CD4-positive, alpha-beta T cell treated with Interleukin-6 for 4 hours (primary cell): Measurements from ENCODE around the gene JMJD1C.
"Not testable (repeated sequence)": the region's sequence is repeated elsewhere in the genome, so short reads cannot be mapped to it uniquely, and the experiment has no call there.

Source experiments
- DNase-seq: peaks from one replicate; pipeline ENCODE4 v3.0.0-alpha.2; 2020; ENCODE audit warnings: mixed read lengths

JMJD1C gene

DNA sequence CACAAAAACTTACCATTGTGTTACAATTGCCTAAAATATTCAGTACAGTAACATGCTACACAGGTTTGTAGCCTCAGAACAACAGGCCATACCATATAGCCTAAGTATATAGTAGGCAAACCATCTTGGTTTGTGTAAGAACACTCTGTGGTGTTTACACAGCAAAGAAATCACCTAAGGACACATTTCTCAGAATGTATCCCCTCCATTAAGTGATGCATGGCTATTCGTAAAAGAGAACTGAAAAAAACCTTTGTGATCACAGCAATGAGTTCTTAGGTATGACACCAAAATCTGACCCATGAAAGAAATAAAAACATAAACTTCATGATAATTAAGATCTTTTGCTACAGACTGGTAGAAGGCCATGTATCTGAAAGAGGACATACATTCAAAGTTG is 121.5 kb downstream of the JMJD1C start:
- no peak for DNase-seq

DNA sequence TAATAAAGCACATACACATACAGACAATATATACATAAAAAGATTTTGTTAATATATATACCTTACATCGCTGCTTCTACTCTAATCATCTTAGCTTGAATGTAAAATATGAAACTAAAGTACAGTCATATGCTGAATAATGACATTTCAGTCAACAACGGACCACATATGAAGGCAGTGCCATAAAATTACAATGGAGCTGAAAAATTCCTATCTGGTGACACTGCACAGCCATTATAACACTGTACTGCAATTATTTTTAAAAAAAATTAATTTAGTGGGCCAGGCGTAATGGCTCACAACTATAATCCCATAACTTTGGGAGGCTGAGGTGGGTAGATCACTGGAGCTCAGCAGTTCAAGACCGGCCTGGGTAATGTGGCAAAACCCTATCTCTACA is 122.3 kb downstream of the JMJD1C start:
- no peak for DNase-seq

DNA sequence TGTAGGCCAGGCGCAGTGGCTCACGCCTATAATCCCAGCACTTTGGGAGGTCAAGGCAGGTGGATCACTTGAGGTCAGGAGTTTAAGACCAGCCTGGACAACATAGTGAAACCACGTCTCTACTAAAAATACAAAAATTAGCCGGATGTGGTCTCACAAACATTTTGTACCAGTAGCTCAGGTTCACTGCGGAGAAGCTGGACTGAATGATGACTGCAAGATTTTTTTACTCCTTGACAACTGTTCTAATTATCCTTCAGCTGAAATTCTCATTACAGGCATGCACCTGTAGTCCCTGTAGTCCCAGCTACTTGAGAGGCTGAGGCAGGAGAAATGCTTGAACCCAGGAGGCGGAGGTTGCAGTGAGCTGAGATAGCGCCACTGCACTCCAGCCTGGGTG is 126.1 kb downstream of the JMJD1C start:
- not testable (repeated sequence) for DNase-seq

DNA sequence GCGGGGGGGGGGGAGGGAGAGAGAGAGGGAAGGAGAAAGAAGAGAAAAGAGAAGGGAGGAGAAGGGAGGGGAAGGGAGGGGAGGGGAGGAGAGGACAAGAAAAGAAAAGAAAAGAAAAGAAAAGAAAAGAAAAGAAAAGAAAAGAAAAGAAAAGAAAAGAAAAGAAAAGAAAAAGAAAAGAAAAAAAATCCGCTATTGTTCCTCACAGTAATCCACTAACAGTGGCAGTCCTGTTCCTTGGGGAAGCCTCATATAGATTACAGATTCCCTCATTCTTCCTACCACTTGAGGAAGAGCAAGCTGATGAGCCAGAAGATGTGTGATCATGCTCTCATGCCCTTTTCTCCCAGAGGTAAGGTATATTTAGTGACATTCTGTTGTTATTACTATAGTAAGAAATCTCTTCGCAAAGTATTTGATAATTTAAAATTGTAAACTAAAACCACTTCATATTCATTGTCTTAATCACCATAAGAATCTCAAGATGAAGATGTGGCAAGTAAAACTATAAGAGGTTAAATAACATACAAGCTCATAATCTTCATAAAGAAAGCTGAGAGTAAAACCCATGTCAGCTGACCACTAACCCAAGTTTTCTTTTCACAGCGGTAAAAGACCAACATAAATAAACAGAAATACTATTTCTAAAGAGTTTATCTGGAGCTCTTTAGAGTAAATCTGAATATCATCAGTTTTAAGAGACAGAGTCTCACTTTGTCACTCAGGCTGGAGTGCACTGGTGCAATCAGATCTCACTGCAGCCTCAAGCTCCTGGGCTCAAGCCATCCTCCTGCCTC is 128.1 kb downstream of the JMJD1C start:
- no peak for DNase-seq

DNA sequence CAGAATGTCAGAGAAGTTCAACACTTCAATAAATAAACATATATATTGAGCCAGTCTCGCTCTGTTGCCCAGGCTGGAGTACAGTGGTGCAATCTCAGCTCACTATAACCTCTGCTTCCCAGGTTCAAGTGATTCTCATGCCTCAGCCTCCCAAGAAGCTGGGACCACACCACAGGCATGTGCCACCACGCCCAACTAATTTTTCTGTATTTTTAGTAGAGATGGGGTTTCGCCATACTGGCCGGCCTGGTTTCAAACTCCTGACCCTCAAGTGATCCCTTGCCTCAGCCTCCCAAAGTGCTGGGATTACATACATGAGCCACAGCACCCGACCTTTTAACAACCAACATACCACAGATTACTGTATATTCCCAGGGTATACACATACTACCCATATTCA is 134.2 kb downstream of the JMJD1C start:
- DNase-seq, result no peak

DNA sequence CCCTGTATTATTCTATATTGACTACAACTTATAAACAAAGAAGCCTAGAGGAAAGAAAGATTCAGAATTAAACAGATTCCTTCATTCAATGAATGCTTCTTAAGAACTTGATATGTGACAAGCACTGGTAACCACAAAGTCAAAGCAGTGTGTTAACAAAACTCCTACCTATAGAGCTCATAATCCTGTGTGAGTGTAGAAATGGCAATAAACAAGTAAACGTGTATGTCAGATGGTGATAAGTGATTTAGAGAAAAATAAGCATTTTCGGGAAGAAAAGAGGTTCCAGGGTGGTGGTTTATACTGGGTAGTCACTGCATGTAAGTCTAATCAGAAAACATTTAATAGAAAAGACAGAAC is 141.3 kb downstream of the JMJD1C start:
- no peak for DNase-seq

DNA sequence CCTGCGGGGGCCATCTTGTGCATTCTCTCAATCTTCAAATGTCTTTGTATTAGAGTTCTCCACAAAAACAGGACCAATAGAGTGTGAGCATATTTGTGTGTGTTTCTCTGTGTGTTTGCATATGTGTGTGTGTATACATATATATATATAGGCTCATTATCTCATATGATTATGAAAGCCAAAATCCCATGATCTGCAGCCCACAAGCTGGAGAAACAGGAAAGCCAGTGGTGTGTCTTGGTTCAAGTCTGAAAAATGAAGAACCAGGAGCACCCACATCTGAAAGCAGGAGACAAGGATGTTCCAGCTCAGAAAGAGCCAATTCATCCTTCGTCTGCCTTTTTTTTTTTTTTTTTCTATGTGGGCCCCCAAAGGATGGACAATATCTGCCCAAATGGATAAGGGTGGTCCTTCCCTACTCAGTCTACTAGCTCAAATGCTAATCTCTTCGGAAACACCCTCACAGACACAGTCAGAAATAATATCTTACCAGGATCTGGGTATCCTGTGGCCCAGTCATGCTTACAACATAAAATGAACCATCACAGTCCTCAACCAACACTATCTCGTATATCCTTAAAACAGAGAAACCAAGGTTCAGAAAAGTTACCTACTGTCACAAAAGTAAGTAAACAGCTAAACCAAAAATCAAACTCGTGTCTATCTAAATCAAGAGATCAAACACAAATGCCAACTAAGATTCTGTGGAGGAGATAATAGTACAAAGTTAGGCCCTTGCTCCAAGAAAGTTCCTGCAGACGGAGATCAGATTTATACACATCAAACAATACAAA is 141.9 kb downstream of the JMJD1C start:
- no peak for DNase-seq

DNA sequence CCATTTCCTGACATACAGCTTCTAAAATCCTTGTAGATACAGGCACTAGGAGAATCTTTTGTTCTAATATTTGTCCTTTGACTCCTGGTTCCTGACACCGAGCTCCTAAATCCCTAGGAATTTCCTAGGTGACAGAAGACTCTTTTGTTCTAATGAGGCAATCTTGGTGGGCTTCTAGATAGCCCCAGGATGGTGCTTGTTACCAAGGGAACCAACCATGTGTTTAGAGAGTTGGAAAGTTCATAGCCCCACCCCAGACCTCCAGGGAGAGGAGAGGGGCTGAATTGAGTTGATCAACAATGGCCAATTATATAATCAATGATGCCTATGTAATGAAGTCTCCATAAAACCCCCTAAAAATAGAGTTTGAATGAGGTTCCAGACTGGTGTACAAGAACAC is 145.1 kb downstream of the JMJD1C start:
- no peak for DNase-seq

DNA sequence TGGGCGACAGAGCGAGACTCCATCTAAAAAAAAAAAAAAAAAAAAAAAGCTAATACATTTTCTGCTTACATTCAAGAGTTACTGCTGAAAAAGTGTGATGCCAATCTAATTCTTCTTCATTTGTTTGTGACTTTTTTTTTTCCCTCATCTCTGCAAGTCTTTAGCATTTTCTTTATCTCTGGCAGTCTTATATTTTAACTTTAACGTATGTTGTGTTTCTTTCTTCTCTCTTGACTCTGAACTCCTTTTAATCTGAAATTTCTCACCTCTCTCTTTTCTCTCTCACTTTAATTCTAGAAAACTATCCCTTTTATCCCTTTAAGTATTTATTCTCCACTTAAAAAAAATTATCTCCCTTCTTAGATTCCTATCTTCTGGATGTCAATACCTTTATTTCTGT is 146.5 kb downstream of the JMJD1C start:
- DNase-seq, result no peak

DNA sequence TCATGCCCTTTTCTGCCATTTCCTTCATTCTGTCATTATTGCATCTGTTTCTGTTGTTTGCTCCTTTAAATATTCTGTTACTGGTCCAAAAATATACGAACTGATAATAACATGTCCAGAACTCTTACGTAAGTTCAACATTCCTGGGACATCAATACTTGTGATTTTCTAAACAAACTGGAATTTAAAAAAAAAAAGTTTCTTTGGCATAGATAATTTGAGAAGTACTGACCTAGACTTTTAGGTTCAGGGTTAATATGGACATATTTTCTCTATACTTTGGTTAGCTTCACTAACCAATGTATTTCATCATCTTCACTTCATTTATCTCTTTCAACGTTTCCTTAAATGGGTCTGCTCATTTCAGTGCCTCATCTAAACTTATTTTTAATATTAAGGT is 147.3 kb downstream of the JMJD1C start:
- DNase-seq, result no peak

DNA sequence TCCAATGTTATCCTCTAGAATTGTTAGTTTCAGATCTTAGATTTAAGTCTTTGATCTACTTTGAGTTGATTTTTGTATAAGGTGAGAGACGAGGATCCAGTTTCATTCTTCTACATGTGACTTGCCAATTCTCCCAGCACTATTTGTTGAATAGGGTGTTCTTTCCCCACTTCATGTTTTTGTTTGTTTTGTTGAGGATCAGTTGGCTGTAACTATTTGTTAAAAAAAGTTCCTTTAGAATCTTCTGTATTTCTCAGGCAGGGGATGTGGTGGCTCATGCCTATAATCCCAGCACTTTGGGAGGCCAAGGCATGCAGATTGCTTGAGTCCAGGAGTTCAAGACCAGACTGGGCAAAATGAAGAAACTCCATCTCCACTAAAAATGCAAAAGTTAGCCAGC is 151.8 kb downstream of the JMJD1C start:
- no peak for DNase-seq

DNA sequence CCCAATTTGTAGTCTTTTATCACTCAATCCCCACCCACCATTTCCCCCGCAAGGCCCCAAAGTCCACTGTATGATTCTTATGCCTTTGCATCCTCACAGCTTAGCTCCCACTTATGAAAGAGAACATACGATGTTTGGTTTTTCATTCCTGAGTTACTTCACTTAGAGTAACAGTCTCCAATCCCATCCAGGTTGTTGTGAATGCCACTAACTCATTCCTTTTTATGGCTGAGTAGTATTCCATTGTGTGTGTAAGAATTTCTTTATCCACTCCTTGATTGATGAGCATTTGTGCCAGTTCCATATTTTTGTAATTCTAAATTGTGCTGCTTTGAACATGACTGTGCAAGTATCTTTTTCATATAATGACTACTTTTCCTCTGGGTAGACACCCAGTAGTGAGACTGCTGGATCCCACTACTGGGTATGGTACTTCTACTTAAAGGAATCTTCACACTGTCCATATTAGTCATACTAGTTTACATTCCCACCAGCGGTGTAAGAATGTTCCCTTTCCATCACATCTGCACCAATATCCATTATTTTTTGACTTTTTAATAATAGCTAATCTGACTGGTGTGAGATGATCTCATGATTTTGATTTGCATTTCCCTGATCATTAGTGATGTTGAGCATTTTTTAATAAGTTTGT is 152.6 kb downstream of the JMJD1C start:
- no peak for DNase-seq

DNA sequence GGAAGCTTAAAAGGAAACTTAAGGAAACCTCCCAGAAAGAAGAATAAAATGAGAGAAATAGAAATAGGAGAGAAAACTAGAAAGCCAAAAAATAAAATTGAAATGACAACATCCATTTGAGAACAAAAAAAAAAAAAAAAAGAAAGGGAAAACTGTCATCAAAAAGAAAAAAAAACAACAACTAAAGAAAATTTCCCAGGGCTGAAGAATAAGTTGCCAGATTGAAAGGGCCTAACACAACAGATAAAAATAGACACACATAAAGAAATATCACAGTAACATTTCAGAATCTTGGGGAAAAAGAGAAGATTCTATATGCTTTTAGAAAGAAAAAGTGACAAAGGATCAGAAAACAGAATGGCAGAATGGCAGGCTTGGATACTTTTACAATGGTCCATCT is 157.1 kb downstream of the JMJD1C start:
- DNase-seq, result no peak

DNA sequence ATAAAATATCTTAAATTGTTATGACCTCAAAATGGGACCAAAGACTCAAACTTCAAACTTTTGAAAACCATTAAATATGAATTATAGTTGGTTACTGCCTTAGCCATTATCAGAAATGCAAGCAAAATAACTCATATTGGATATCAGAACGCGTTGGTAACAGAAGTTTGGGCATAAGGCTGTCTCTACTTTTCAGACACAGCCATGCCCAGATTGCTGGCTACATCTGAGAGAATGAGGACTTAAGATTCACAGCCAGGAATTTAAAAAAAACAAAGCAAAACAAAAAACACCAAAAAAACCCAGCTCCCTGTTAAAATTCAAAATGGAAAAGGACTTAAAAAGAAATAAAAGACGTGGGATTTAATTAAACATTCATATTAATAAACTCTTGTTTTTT is 161.6 kb downstream of the JMJD1C start:
- DNase-seq, result no peak

DNA sequence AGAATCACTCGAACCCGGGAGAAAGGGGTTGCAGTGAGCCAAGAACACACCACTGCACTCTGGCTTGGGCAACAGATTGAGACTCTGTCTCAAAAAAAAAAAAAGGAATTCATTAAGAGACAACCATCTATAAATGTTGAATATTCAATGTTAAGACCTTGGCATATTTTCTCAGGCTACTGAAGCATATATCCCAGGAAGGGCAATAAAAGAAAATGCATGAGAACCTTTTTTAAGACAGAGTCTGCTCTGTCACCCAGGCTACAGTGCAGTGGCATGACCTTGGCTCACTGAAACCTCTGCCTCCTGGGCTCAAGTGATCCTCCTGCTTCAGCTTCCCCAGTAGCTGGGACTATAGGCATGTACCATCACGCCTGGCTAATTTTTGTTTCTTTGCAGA is 165.0 kb downstream of the JMJD1C start:
- no peak for DNase-seq

DNA sequence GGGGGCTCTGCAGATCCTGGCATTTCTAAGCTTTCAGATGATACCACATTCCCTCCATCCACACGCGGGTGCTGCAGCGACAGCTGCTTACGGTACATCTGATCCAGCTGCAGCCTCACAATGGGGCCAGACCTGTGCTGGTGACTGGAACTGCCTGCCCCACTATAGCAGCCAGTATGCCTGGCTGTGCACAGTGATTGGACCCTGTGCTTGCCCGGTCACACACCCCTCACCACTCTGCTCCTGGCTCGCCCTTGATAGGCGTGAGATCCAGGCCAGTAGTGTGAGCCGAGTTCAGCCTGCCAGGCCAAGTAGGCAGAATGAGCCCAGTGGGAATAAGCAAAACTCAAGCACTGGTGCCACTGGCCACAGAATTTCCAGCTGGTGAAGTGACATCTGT is 167.8 kb downstream of the JMJD1C start:
- no peak for DNase-seq

DNA sequence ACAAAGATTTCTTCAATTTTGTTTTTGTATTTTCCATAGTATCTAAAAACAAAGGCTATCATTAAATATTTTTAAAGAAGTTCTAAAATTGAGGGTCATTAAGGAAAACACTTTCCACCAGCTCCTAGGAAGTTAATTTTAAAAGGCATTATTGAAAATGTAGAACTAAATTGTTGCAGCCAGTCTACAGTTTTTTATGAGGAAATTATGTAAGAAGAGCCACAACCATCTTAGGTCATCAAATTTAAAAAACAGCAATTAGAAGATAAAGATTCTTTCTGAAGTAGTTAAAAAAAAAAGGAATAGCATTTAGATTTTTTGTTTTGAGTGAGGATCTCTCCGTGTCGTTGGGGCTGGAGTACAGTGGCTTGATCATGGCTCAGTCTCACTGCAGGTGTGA is 171.0 kb downstream of the JMJD1C start:
- DNase-seq, result no peak

DNA sequence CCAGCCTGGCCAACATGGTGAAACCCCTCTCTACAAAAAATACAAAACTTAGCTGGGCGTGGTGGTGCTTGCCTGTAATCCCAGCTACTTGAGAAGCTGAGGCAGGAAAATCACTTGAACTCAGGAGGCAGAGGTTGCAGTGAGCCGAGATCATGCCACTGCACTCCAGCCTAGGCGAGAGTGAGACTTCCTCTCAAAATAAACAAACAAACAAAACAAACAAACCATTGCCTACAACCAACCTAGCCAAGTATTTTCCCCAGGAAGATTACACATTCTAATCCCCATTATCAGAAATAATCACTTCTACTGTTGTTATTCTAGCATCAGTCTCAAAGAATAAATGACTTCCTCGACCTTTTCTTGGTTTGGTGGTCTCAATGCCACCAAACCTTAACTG is 172.9 kb downstream of the JMJD1C start:
- not testable (repeated sequence) for DNase-seq

DNA sequence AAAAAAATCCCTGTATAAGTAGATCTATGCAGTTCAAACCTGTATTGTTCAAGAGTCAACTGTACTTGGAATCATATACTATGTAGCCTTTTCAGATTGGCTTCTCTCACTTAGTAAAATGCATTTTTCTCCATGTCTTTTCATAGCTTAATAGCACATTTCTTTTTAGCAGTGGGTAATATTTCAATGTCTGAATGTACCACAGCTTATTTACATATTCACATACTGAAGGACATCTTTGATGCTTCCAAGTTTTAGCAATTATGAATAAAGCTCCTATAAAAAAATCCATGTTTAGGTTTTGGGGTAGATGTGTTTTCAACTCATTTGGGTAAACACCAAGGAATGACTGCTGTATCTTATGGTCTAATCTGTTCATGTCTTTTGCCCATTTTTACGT is 177.6 kb downstream of the JMJD1C start:
- DNase-seq, result no peak

DNA sequence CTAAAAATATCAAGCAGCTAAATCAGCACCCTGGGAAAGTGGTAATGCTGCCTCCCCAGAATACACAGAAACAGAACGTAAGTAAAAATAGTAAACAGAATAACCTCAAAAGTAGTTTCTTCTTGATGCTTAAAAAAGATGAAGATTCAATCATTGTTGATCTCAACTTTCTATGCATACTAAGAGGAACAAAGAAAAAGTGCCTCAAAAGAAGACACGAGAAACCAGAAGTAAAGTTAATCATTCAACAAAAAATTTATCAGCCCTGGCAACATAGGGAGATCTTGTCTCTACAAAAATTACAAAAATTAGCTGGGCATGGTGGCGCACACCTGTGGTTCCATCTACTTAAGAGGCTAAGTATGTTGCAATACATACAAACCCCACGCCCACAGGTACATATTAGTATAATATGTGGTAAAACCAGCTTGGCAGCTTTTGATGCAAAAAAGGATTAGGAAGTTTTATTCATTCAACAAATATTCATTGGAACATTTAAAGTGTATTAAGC is 179.0 kb downstream of the JMJD1C start:
- DNase-seq, result no peak

DNA sequence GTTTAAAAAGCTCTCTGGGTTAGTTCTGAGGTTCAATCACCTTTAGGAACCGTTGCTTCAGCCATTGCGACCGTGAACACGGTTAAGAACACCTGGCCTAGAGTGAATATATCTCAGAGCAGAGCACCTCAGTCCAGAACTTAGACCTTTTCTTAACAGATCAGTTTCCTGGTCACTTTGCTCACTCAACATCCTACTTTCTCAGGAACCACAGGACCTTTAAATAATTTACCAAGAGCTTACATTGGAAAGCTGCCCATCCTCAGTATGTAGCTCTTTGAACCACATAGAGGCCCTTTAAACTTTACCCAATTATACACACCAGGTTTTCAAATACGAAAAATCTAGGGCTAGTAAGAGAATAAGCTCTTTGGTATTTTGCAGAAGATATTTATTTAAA is 179.4 kb downstream of the JMJD1C start:
- DNase-seq, result no peak

DNA sequence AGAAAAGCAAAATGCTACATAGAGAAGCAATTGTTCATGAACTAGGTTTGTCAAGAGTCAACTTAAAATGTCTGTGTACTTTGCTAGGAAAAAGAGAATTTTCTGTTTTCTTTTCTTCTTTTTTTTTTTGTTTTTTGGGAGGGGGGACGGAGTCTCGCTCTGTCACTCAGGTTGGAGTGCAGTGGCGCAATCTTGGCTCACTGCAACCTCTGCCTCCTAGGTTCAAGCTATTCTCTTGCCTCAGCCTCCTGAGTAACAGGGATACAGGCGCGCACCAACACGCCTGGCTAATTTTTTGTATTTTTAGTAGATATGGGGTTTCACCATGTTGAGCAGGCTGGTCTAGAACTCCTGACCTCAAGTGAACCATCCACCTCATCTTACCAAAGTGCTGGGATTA is 181.9 kb downstream of the JMJD1C start:
- DNase-seq, result not testable (repeated sequence)

DNA sequence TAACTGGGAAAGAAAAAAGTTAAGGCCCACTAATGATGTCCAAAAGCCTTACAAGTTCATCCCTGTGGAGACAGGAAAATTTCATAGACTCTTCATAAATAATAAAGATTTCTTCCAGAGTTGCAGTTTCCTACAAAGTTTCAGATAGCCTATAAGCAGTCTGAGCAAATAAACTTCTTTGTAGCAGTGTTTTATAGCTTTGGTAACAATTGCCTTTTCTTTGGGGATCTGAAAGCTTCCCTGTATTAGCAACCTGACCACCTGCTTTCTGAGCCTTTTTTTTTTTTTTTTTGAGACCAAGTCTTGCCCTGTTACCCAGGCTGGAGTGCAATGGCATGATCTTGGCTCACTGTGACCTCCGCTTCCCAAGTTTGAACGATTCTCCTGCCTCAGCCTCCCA is 182.7 kb downstream of the JMJD1C start:
- no peak for DNase-seq

DNA sequence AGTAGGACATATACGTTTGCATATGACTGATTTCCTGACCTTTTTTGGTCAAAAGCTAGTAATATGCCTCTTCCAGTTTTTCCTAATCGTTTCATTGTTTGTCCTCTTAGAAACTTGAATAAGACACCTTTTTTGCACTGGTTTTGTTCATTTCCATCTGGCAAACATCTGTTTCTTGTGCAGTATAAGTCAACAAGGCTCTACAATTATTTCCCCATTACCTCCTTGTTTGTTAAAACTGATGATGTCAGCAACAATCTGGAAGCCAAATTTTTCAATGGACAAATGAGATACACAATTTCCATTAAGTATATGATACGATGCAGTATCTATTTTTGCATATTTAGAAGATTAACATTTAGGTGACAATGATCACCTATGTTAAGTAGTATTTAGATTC is 183.8 kb downstream of the JMJD1C start:
- DNase-seq, result no peak
